Progenitor cell of endocrine pancreas (in vitro differentiated cells): ENCODE data around the gene PDZD11. TPM values are rescaled to one million over a fixed set of nuclear protein-coding genes. Genes with fewer than 3 reads are reported as not detected.
A peak's percentile ranks its signal among the peaks of the same experiment; 100 is the strongest.

ENCODE experiments used
- DNase-seq: peaks from one replicate; pipeline ENCODE4 v3.0.0; 2021; ENCODE audit warnings: low spot score; ENCODE audit not compliant: unreplicated experiment
- H3K27ac Mint-ChIP-seq: 2 replicates; pipeline ENCODE4 v1.8.0; 2021; ENCODE audit warnings: mild to moderate bottlenecking, moderate library complexity, mixed read lengths
- H3K27me3 Mint-ChIP-seq: 2 replicates; pipeline ENCODE4 v1.8.0; 2021; ENCODE audit warnings: mixed read lengths
- H3K36me3 Mint-ChIP-seq: 2 replicates; pipeline ENCODE4 v1.8.0; 2022; ENCODE audit warnings: mixed read lengths; ENCODE audit not compliant: insufficient read depth
- H3K4me1 Mint-ChIP-seq: 2 replicates; pipeline ENCODE4 v1.8.0; 2021; ENCODE audit warnings: low read depth, mixed read lengths
- H3K4me3 Mint-ChIP-seq: 2 replicates; pipeline ENCODE4 v1.8.0; 2021; ENCODE audit warnings: low read depth, mild to moderate bottlenecking, moderate library complexity, mixed read lengths
- H3K9me3 Mint-ChIP-seq: 2 replicates; pipeline ENCODE4 v1.8.0; 2021; ENCODE audit warnings: low read depth, mixed read lengths
- long read RNA-seq: library from polyadenylated mRNA; unstranded; transcript quantifications from one replicate; pipeline ENCODE4 v2.0.0, GENCODE V29; 2020
- total RNA-seq: library from RNA; stranded (reverse); gene quantifications from 2 replicates; pipeline ENCODE4 v1.2.1, GENCODE V29; 2021
- TF ChIP-seq, protein P1 (sequence below): fragments of 200-600 bp; sonication (generic); IDR thresholded peaks from one replicate; pipeline ENCODE4 v1.5.0; 2021; ENCODE audit warnings: antibody characterized with exemption, mild to moderate bottlenecking; ENCODE audit not compliant: unreplicated experiment

Gene PDZD11, protein sequence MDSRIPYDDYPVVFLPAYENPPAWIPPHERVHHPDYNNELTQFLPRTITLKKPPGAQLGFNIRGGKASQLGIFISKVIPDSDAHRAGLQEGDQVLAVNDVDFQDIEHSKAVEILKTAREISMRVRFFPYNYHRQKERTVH
- total RNA-seq = 38.2 and 42.2 TPM in 2 replicates
- long read RNA-seq, transcript PDZD11-201 (7 exons, 1,043 nt) = major isoform, 22 of 29 reads
- long read RNA-seq, partial matches to known transcripts = 0 of 29 reads
- long read RNA-seq, other reads (novel, unspliced or antisense) = 3 of 29 reads

DNA sequence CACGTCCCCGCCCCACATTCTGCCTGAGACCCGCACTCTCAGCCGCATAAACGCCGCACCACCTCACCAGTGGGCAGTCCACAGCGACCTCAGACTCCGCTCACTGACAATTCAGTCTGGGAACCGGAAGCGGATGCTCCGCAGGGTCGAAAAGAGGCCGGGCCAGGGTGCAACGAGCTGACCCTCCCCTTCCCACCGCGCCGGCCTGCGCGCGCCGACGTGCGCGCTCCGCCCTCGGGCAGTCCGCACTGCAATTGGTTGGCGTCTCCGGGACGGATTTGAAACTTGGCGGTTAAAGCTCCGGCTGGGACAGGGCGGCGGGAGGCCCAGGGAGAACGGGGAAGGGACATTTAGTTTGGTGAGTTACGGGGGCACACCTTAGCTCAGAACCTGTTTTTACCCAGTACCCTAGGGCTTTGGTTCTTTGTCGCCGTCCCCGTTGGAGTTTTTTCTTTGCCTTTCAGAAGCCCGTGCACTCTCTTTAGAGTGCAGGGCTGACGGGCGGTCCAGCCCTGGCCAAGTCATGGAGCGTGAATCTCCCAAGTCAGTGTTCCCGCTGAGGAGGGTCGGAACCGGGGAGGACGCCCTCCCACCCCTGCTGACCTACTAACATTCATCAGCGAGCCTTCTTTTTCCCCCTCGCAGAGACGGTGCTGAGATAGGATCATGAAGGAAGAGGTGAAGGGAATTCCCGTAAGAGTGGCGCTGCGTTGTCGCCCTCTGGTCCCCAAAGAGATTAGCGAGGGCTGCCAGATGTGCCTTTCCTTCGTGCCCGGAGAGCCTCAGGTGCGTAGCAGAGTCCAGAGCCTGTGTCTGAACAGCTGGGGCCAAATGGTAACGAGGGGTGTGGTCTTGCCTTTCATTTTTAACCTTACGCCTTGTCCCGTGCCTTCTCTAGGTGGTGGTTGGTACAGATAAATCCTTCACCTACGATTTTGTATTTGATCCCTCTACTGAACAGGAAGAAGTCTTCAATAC lies at the start of gene PDZD11, which contains the start of gene KIF4A:
Gene PDZD11, minus strand, starts transcription at position 135 of the 978 bp plus-strand sequence. CDS start 586 bp downstream, outside the sequence.
Gene KIF4A, plus strand, starts transcription at position 312 of the 978 bp plus-strand sequence. Its CDS starts 355 bp downstream, at position 667.
- peak; percentile 66 for DNase-seq
- H3K4me3 Mint-ChIP-seq = peak within 1 kb of the TSS; percentile 91
- TF ChIP-seq, protein P1, sequence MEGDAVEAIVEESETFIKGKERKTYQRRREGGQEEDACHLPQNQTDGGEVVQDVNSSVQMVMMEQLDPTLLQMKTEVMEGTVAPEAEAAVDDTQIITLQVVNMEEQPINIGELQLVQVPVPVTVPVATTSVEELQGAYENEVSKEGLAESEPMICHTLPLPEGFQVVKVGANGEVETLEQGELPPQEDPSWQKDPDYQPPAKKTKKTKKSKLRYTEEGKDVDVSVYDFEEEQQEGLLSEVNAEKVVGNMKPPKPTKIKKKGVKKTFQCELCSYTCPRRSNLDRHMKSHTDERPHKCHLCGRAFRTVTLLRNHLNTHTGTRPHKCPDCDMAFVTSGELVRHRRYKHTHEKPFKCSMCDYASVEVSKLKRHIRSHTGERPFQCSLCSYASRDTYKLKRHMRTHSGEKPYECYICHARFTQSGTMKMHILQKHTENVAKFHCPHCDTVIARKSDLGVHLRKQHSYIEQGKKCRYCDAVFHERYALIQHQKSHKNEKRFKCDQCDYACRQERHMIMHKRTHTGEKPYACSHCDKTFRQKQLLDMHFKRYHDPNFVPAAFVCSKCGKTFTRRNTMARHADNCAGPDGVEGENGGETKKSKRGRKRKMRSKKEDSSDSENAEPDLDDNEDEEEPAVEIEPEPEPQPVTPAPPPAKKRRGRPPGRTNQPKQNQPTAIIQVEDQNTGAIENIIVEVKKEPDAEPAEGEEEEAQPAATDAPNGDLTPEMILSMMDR = no peak
- peaks cover 2% of the 10 kb centered on the region for H3K9me3 Mint-ChIP-seq
- H3K27me3 Mint-ChIP-seq = no peaks in the 10 kb centered on the region
- H3K4me1 Mint-ChIP-seq = peaks cover 9% of the 10 kb centered on the region
- H3K36me3 Mint-ChIP-seq = no peaks in the 10 kb centered on the region
- peak within 1 kb of the TSS; percentile 88 for H3K27ac Mint-ChIP-seq

GRCh38 chrX:70338290-70338689 lies 48.6 kb upstream of the PDZD11 start:
- peaks cover 9% of the 10 kb centered on the region for H3K9me3 Mint-ChIP-seq

DNA sequence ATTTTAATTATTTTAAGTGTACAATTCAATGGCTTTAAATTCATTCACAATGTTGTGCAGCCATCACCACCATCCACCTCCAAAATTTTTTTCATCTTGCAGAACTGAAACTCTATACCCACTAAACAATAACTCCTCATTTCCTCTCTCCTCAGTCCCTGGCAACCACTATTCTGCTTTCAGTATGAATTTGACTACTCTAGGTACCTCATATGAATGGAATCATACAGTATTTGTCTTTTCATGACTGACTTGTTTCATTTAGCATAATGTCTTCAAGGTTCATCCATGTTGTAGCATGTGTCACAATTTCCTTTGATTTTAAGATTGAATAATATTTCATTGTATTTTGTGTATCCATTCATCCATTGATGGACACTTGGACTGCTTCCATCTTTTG lies 47.0 kb upstream of the PDZD11 start:
- no peak overlapping the region for H3K27ac Mint-ChIP-seq
- no peak for DNase-seq
- peaks cover 15% of the 10 kb centered on the region for H3K9me3 Mint-ChIP-seq
- peaks cover 7% of the 10 kb centered on the region for H3K36me3 Mint-ChIP-seq
- H3K4me3 Mint-ChIP-seq = no peak overlapping the region
- no peaks in the 10 kb centered on the region for H3K4me1 Mint-ChIP-seq
- H3K27me3 Mint-ChIP-seq = peaks cover 4% of the 10 kb centered on the region
- TF ChIP-seq, protein P1 = no peak

More at GRCh38 chrX:70338290-70338689, 48.6 kb upstream of the PDZD11 start:
- TF ChIP-seq, protein P1 = no peak
- H3K27me3 Mint-ChIP-seq = peaks cover 8% of the 10 kb centered on the region
- H3K27ac Mint-ChIP-seq = no peak overlapping the region
- no peak overlapping the region for H3K4me3 Mint-ChIP-seq
- no peak for DNase-seq
- H3K4me1 Mint-ChIP-seq = peaks cover 10% of the 10 kb centered on the region
- peaks cover 6% of the 10 kb centered on the region for H3K36me3 Mint-ChIP-seq

- Mint-ChIP-seq H3K27ac (no peak overlapping the region), H3K36me3 (peaks cover 5% of the 10 kb centered on the region), H3K4me3 (no peak overlapping the region), H3K4me1 (peaks cover 6% of the 10 kb centered on the region), H3K27me3 (no peaks in the 10 kb centered on the region), H3K9me3 (peaks cover 14% of the 10 kb centered on the region)
- no peak for DNase-seq
- TF ChIP-seq, protein P1 = peak; percentile 11
Observed at GRCh38 chrX:70332600-70332999, 42.9 kb upstream of the PDZD11 start.

GRCh38 chrX:70331161-70331560 lies 41.4 kb upstream of the PDZD11 start:
- no peak for DNase-seq
- Mint-ChIP-seq H3K4me1 (peaks cover 6% of the 10 kb centered on the region), H3K36me3 (peaks cover 5% of the 10 kb centered on the region), H3K27ac (no peak overlapping the region), H3K27me3 (no peaks in the 10 kb centered on the region), H3K4me3 (no peak overlapping the region), H3K9me3 (peaks cover 14% of the 10 kb centered on the region)
- TF ChIP-seq, protein P1 = no peak
